SK-N-MC (cell line): Measurements from ENCODE around the gene CARS1.

Source experiments
- EZH2 ChIP-seq: fragments of 200-600 bp; sonication (generic); IDR thresholded peaks from one replicate; pipeline ENCODE4 v1.6.1; 2017; ENCODE audit warnings: antibody characterized with exemption
- POLR2AphosphoS5 ChIP-seq: IDR thresholded peaks from 2 replicates; pipeline ENCODE4 v1.6.1; 2012; ENCODE audit warnings: mild to moderate bottlenecking, low read depth, low read length, borderline replicate concordance

- TF ChIP-seq POLR2AphosphoS5 (no peak), EZH2 (no peak)
These were observed 47.2 kb downstream of the CARS1 start for GRCh38 chr11:3010004-3010403.
